Suprapubic skin (tissue), 3 donors: Measurements from ENCODE around the gene GPR84.

ENCODE experiments used
- CTCF ChIP-seq, 2 donors: fragments of 200-600 bp in 1 of 2; fragments of 450-650 bp in 1 of 2; sonication (generic) in 1 of 2; IDR thresholded peaks; one replicate each; pipeline ENCODE4 v1.5.1; 2016 to 2019; ENCODE audit warnings: antibody characterized with exemption in 2 of 2, mild to moderate bottlenecking in 1 of 2, moderate library complexity in 1 of 2
- POLR2A ChIP-seq, 2 donors: fragments of 450-650 bp; IDR thresholded peaks; one replicate each; pipeline ENCODE4 v1.6.1; 2017; ENCODE audit warnings: antibody characterized with exemption in 2 of 2, mild to moderate bottlenecking in 2 of 2, moderate library complexity in 2 of 2

DNA sequence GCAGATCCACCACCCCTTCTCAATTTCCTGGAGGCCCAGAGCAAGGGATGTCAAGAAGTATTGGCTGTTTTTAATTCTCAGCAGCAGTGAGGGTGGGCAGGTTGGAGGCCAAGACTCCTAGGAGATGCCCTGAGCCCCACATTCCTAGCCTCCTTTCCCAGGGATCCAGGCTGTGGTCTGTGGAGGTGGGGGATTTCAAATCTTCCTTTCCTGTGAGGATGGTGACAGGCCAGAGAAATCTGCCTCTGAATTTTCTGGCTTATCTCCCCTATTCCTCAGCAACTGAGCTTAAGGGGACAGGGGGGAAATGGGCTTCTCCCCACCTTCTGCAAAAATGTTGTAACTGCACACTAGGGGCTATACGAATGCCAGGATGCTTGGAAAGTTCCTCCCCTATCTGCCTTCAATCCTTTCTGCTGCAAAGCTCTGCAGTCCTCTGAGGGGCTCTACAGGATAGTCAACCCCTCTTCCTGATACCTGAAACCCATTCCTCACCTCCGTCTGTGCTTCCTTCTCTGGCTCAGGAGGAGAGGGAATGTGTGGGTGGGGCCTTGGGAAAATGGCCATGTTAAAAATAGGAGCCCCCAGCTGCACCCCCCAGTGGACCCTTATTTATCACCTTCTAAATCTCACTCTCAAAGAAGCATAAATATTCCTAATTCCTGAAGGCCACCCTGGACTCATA lies 6.6 kb downstream of the GPR84 start:
- TF ChIP-seq CTCF (IDR thresholded peaks at IDR 0.05), result no peak
- no peak for TF ChIP-seq POLR2A (IDR thresholded peaks at IDR 0.05)
